Adrenal gland (tissue), 12 donors: Measurements from ENCODE around the gene BMP2K. TPM values are rescaled to one million over a fixed set of nuclear protein-coding genes. Genes with fewer than 3 reads are reported as not detected.

Experiments
- DNase-seq, 7 donors: peaks; one replicate each; pipeline ENCODE4 v3.0.0-alpha.2; 2019 to 2020
- H3K27ac ChIP-seq, 5 donors: fragments of 200-600 bp; sonication (generic) in 4 of 5; 1 replicate in 3 of 5; 2 replicates in 2 of 5; pipeline versions ENCODE4 v1.5.1 to v1.8.0; 2016 to 2020; ENCODE audit warnings: mild to moderate bottlenecking in 1 of 5
- H3K27me3 ChIP-seq: fragments of 200-600 bp; 2 replicates; pipeline ENCODE4 v1.8.0; 2021
- H3K36me3 ChIP-seq, 2 donors: fragments of 200-600 bp; replicated peaks in 1 of 2; 1 replicate in 1 of 2; 2 replicates in 1 of 2; pipeline versions ENCODE4 v1.5.1 to v1.8.0; 2018 to 2022
- H3K4me1 ChIP-seq, 2 donors: fragments of 200-600 bp; replicated peaks in 1 of 2; 1 replicate in 1 of 2; 2 replicates in 1 of 2; pipeline versions ENCODE4 v1.5.1 to v1.8.0; 2018 to 2021
- H3K4me3 ChIP-seq, 4 donors: fragments of 200-600 bp; sonication (generic) in 3 of 4; one replicate each; pipeline ENCODE4 v1.5.1; 2016 to 2018
- H3K9me3 ChIP-seq, 3 donors: fragments of 200-600 bp; sonication (generic) in 1 of 3; replicated peaks in 1 of 3; 1 replicate in 2 of 3; 2 replicates in 1 of 3; pipeline versions ENCODE4 v1.5.1 to v1.8.0; 2016 to 2021
- POLR2A ChIP-seq, 2 donors: fragments of 450-650 bp; IDR thresholded peaks; one replicate each; pipeline ENCODE4 v1.6.1; 2017; ENCODE audit warnings: antibody characterized with exemption in 2 of 2, mild to moderate bottlenecking in 2 of 2, moderate library complexity in 1 of 2
- WGBS, 4 donors: extraction: QIAGEN DNeasy Blood & Tissue Kit in 2 of 4; methylation state at CpG; one replicate each; pipeline versions ENCODE4 v1.1.5 to v1.1.7; 2013 to 2017; 5-methylcytosine and 5-hydroxymethylcytosine counted together
- intact Hi-C, 2 donors: fragments of 100-400 bp; cut with DNase I; formaldehyde crosslinking; loops; one replicate each; pipeline versions ENCODE4 v1.14.1 to v1.15.0; 2022 to 2023
- polyA plus RNA-seq, 3 donors: library from polyadenylated mRNA; stranded (reverse); fragments of 200-250 nt in 2 of 3; fragments of 350-450 nt in 1 of 3; fragmentation: Illumina TruSeq in 1 of 3; extraction: RNeasy Lipid Tissue Mini Kit (QIAGEN cat#74804) in 1 of 3; gene quantifications; one replicate each; pipeline ENCODE4 v1.2.3, GENCODE V29; 2013 to 2014
- total RNA-seq, 9 donors: library from RNA; depleted of rRNA in 4 of 9; stranded (reverse); fragments of >200 nt in 4 of 9; fragments of 120-200 nt in 1 of 9; fragmentation: NEBNext Ultra II Directional in 1 of 9; extraction: Animal tissue kit (Norgen Biotek cat#: 25700) in 1 of 9; gene quantifications; one replicate each; pipeline versions ENCODE4 v1.1.0 to v1.2.4, GENCODE V29; 2013 to 2023
- TF ChIP-seq, protein P1 (sequence below), 6 experiments: fragments of 450-650 bp in 4 of 6; fragments of 200-600 bp in 2 of 6; sonication (generic) in 1 of 6; IDR thresholded peaks; 1 replicate in 5 of 6; 2 replicates in 1 of 6; pipeline versions ENCODE4 v1.5.1 to v1.8.0; 2016 to 2021; ENCODE audit warnings: antibody characterized with exemption in 6 of 6, mild to moderate bottlenecking in 2 of 6, moderate library complexity in 1 of 6
- donor health status: healthy with polysubstance abuse.
- donor health status: Bipolar disorder and iron deficiency.
- donor health status: DM: yes; HTN: yes; CAD: no.
- donor health status: DM: no; HTN: no; CAD: no.
- donor health status: DM: no; HTN: no; CAD: no.
- donor health status: DM: yes; HTN: yes; CAD: no.

The BMP2K gene
- total and polyA plus RNA-seq, 12 donors, result 8.7 to 73.2 (median 35.8) TPM

DNA sequence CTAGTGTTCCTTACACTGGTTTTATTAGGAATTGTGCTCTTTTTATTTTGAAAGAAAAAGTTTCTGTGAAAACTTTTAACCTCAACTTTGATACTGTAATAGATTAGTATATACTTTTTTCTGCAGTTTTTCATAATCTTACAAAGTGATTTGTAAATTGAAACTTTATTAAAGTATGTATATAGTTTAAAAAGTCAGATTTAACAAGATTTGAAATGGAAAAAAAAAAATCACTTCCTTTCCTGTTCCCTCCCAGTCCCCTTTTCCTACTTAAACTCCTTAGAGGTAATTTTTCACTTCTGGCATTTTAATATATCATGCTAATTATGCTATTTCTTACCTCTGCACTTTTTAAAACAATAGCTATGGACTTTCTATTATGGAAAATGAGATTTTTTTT lies 113.8 kb downstream of the BMP2K start:
- Histone ChIP-seq H3K27ac (no peak overlapping the region), H3K36me3 (peaks cover 0 to 22% of the 10 kb centered on the region in 2 donors), H3K9me3 (no peaks in the 10 kb centered on the region), H3K4me1 (no peaks in the 10 kb centered on the region), H3K27me3 (no peaks in the 10 kb centered on the region), H3K4me3 (no peak overlapping the region)
- TF ChIP-seq POLR2A (IDR thresholded peaks at IDR 0.05), result no peak
- TF ChIP-seq, protein P1, sequence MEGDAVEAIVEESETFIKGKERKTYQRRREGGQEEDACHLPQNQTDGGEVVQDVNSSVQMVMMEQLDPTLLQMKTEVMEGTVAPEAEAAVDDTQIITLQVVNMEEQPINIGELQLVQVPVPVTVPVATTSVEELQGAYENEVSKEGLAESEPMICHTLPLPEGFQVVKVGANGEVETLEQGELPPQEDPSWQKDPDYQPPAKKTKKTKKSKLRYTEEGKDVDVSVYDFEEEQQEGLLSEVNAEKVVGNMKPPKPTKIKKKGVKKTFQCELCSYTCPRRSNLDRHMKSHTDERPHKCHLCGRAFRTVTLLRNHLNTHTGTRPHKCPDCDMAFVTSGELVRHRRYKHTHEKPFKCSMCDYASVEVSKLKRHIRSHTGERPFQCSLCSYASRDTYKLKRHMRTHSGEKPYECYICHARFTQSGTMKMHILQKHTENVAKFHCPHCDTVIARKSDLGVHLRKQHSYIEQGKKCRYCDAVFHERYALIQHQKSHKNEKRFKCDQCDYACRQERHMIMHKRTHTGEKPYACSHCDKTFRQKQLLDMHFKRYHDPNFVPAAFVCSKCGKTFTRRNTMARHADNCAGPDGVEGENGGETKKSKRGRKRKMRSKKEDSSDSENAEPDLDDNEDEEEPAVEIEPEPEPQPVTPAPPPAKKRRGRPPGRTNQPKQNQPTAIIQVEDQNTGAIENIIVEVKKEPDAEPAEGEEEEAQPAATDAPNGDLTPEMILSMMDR (IDR thresholded peaks at IDR 0.05), result no peak
- no peak for DNase-seq
- intact Hi-C loops, result no loop called here

DNA sequence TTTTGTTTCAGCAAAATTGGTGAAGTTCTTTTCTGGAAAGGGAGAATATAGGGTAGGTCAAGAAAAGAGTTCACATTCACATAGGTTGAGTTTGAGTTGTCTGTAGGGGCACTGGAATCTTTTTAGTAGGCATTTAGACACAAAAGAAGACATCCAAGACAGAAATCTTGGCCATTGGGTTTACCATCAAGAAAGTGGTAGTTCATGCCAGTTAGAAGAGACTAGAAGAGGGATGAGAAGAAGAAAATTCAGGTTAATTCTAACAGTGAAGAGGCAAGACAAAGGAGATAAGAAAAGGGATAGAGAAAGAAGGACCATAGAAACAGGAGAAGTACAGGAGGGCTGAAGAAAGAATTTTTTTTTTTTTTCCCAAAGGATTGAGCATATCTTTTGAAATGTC lies 123.2 kb downstream of the BMP2K start:
- Histone ChIP-seq H3K36me3 (peaks cover 0 to 6% of the 10 kb centered on the region in 2 donors), H3K27me3 (no peaks in the 10 kb centered on the region), H3K9me3 (no peaks in the 10 kb centered on the region), H3K4me1 (no peaks in the 10 kb centered on the region), H3K27ac (no peak overlapping the region), H3K4me3 (no peak overlapping the region)
- TF ChIP-seq POLR2A (IDR thresholded peaks at IDR 0.05), result no peak
- TF ChIP-seq, protein P1 (IDR thresholded peaks at IDR 0.05), result no peak
- no peak for DNase-seq
- intact Hi-C loops, result no loop called here

DNA sequence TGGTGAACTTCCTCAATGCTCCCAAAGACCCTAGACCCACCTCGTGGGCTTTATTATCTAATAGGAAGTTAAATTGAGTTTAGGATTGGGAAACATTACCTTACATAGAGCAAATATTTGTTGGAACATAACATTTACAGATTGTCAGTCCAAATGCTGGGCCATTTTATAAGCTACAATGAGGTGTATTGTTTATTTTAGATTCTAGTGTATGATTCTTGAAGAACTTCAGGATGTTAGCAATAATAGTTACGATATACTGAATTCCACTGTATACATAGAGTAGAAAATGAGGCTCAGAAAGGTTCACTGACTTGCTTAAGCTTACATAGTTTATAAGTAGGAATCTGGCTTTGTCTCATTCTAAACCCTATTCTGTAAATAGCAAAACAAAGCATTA lies 125.7 kb downstream of the BMP2K start:
- intact Hi-C loops, result no loop called here
- H3K36me3 ChIP-seq, result no peaks in the 10 kb centered on the region
- no peaks in the 10 kb centered on the region for H3K4me1 ChIP-seq
- WGBS, 4 donors, result 84 to 95% (median 85%) methylated on average over 2 of the region's 2 CpGs
- TF ChIP-seq, protein P1 (IDR thresholded peaks at IDR 0.05), result no peak
- no peak for TF ChIP-seq POLR2A (IDR thresholded peaks at IDR 0.05)
- no peak for DNase-seq
- H3K4me3 ChIP-seq, result no peak overlapping the region
- H3K9me3 ChIP-seq, result peaks cover 0 to 3% (median 0%) of the 10 kb centered on the region in 3 donors
- H3K27ac ChIP-seq, result no peak overlapping the region
- no peaks in the 10 kb centered on the region for H3K27me3 ChIP-seq

DNA sequence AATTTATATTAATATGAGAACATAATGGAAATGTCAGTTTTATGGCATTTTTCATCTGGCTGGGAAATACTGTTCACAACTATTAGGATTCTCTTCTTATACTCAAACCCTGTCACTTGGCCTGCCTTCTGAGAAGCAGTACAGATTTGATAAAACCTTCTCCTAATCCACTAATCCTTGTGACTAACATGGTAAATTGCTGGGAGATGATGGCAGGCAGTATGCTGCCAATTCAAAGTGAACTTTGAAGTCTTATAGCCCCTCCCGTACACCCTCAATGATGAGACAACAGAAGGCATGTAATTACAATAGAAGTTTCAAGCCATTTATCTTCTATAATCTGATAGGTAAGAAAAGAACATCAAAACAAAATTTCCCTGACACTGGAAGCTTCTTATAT lies 126.1 kb downstream of the BMP2K start:
- Histone ChIP-seq H3K36me3 (no peaks in the 10 kb centered on the region), H3K27me3 (no peaks in the 10 kb centered on the region), H3K4me1 (no peaks in the 10 kb centered on the region), H3K27ac (no peak overlapping the region), H3K9me3 (peaks cover 0 to 3% (median 0%) of the 10 kb centered on the region in 3 donors), H3K4me3 (no peak overlapping the region)
- intact Hi-C loops, result no loop called here
- 89 to 100% (median 97%) methylated on average over 1 of the region's 1 CpG for WGBS, 4 donors
- DNase-seq, result no peak
- no peak for TF ChIP-seq POLR2A (IDR thresholded peaks at IDR 0.05)
- TF ChIP-seq, protein P1 (IDR thresholded peaks at IDR 0.05), result no peak
